IMR-90 (cell line): ENCODE measurements around the gene TADA2A.

Experiments used
- CTCF ChIP-seq: conservative IDR thresholded peaks from 2 replicates; pipeline ENCODE4 v1.5.1; 2012; ENCODE audit warnings: mild to moderate bottlenecking, low read depth, low read length, improper control_type of control experiment
- ELK1 ChIP-seq: fragments of 150-350 bp; IDR thresholded peaks from 2 replicates; pipeline ENCODE4 v1.6.1; 2016; ENCODE audit warnings: low read depth, mild to moderate bottlenecking, low read length, moderate library complexity, borderline replicate concordance
- MAFK ChIP-seq: IDR thresholded peaks from 2 replicates; pipeline ENCODE4 v1.6.1; 2012; ENCODE audit warnings: low read depth, low read length, improper control_type of control experiment
- MXI1 ChIP-seq: IDR thresholded peaks from 2 replicates; pipeline ENCODE4 v1.6.1; 2012; ENCODE audit warnings: low read depth, mild to moderate bottlenecking, low read length, moderate library complexity, borderline replicate concordance
- NFE2L2 ChIP-seq: fragments of 150-350 bp; IDR thresholded peaks from 2 replicates; pipeline ENCODE4 v1.6.1; 2016; ENCODE audit warnings: low read depth, mild to moderate bottlenecking, low read length
- POLR2A ChIP-seq: IDR thresholded peaks from 2 replicates; pipeline ENCODE4 v1.6.1; 2012; ENCODE audit warnings: mild to moderate bottlenecking, low read depth, low read length
- RAD21 ChIP-seq: IDR thresholded peaks from 2 replicates; pipeline ENCODE4 v1.6.1; 2012; ENCODE audit warnings: low read length, improper control_type of control experiment
- RCOR1 ChIP-seq: IDR thresholded peaks from 2 replicates; pipeline ENCODE4 v1.6.1; 2012; ENCODE audit warnings: mild to moderate bottlenecking, low read length, improper control_type of control experiment; ENCODE audit not compliant: insufficient replicate concordance
- SMC3 ChIP-seq: fragments of 150-350 bp; IDR thresholded peaks from 2 replicates; pipeline ENCODE4 v1.6.1; 2016; ENCODE audit warnings: low read depth, mild to moderate bottlenecking, antibody characterized with exemption, low read length, moderate library complexity

GRCh38 chr17:37480427-37480826 lies 73.7 kb downstream of the TADA2A start:
- TF ChIP-seq CTCF (no peak), POLR2A (no peak), MAFK (no peak), ELK1 (no peak), NFE2L2 (no peak), SMC3 (no peak), RAD21 (no peak), MXI1 (no peak), RCOR1 (no peak)
